ENCODE results near the gene SND1.

The SND1 gene

GRCh38 chr7:127887631-127888030, 235.6 kb downstream of the SND1 start:
- DNase-seq (ENCODE audit: extremely low spot score): no peak
- ChIA-PET POLR2A (no interaction called here), CTCF (no interaction called here)
- TF ChIP-seq CTCF (IDR thresholded peaks at IDR 0.05; ENCODE audit: control extremely low read depth, extremely low read depth, low read depth, missing control alignments): no peak

- no peak for TF ChIP-seq CTCF (IDR thresholded peaks at IDR 0.05; ENCODE audit: control extremely low read depth, extremely low read depth, low read depth, missing control alignments)
- CTCF ChIA-PET: no interaction called here
- no peak for DNase-seq (ENCODE audit: extremely low spot score)
- POLR2A ChIA-PET: no interaction called here
Observed at GRCh38 chr7:127888411-127888810, 236.4 kb downstream of the SND1 start.

GRCh38 chr7:127888825-127889224, 236.8 kb downstream of the SND1 start:
- no peak for TF ChIP-seq CTCF (IDR thresholded peaks at IDR 0.05; ENCODE audit: control extremely low read depth, extremely low read depth, low read depth, missing control alignments)
- DNase-seq (ENCODE audit: extremely low spot score): no peak
- ChIA-PET CTCF (no interaction called here), POLR2A (no interaction called here)

GRCh38 chr7:127889677-127890076, 237.7 kb downstream of the SND1 start:
- POLR2A ChIA-PET: no interaction called here
- no peak for DNase-seq (ENCODE audit: extremely low spot score)
- CTCF ChIA-PET: no interaction called here
- no peak for TF ChIP-seq CTCF (IDR thresholded peaks at IDR 0.05; ENCODE audit: control extremely low read depth, extremely low read depth, low read depth, missing control alignments)

GRCh38 chr7:127890726-127891125, 238.7 kb downstream of the SND1 start:
- ChIA-PET CTCF (interaction anchor here (1.0 kb wide), 1 partner anchor 8 kb away, joined by 3 read pairs; no protein-coding TSS in a partner anchor), POLR2A (no interaction called here)
- no peak for TF ChIP-seq CTCF (IDR thresholded peaks at IDR 0.05; ENCODE audit: control extremely low read depth, extremely low read depth, low read depth, missing control alignments)
- no peak for DNase-seq (ENCODE audit: extremely low spot score)

- POLR2A ChIA-PET: no interaction called here
- CTCF ChIA-PET: interaction anchor here (1.0 to 1.3 kb wide), 2 partner anchors 8 to 10 kb away, joined by 3 read pairs; no protein-coding TSS in a partner anchor
- DNase-seq (ENCODE audit: extremely low spot score): no peak
- no peak for TF ChIP-seq CTCF (IDR thresholded peaks at IDR 0.05; ENCODE audit: control extremely low read depth, extremely low read depth, low read depth, missing control alignments)
Observed at GRCh38 chr7:127891144-127891543, 239.2 kb downstream of the SND1 start.
